Measurements from ENCODE around the gene LIPC. TPM values are rescaled to one million over a fixed set of nuclear protein-coding genes. Genes with fewer than 3 reads are reported as not detected.
A peak's percentile ranks its signal among the peaks of the same experiment; 100 is the strongest.

Gene LIPC
- 0.55 TPM in 1 of 2 replicates, not detected in the other for total RNA-seq (2014; rRNA removed; shearing (Covaris generic))

GRCh38 chr15:58431221-58432149 is at the start of gene LIPC:
LIPC (plus strand) TSS chr15:58431991; CDS start chr15:58432033, 42 bp downstream.
- no peak for DNase-seq (ENCODE audit: low spot score)

GRCh38 chr15:58383876-58384275 is 47.9 kb upstream of the LIPC start:
- no peak for DNase-seq (ENCODE audit: low spot score)

GRCh38 chr15:58384667-58385066 is 47.1 kb upstream of the LIPC start:
- no peak for DNase-seq (ENCODE audit: low spot score)

- no peak for DNase-seq (ENCODE audit: low spot score)
Measured at GRCh38 chr15:58386081-58386480, 45.7 kb upstream of the LIPC start.

- no peak for DNase-seq (ENCODE audit: low spot score)
Measured at GRCh38 chr15:58386641-58387040, 45.1 kb upstream of the LIPC start.

- peak; percentile 38 for DNase-seq (ENCODE audit: low spot score)
Measured at GRCh38 chr15:58387130-58387529, 44.7 kb upstream of the LIPC start.

GRCh38 chr15:58388211-58388610 is 43.6 kb upstream of the LIPC start:
- DNase-seq (ENCODE audit: low spot score): no peak

- DNase-seq (ENCODE audit: low spot score): no peak
Measured at GRCh38 chr15:58390118-58390517, 41.7 kb upstream of the LIPC start.

- no peak for DNase-seq (ENCODE audit: low spot score)
Measured at GRCh38 chr15:58390655-58391054, 41.1 kb upstream of the LIPC start.

- no peak for DNase-seq (ENCODE audit: low spot score)
Measured at GRCh38 chr15:58391088-58391487, 40.7 kb upstream of the LIPC start.

GRCh38 chr15:58392141-58392540 is 39.6 kb upstream of the LIPC start:
- no peak for DNase-seq (ENCODE audit: low spot score)

- no peak for DNase-seq (ENCODE audit: low spot score)
Measured at GRCh38 chr15:58392611-58393161, 39.1 kb upstream of the LIPC start.

GRCh38 chr15:58393241-58393662 is 38.5 kb upstream of the LIPC start:
- no peak for DNase-seq (ENCODE audit: low spot score)

- DNase-seq (ENCODE audit: low spot score): peak; percentile 35
Measured at GRCh38 chr15:58396181-58396580, 35.6 kb upstream of the LIPC start.

GRCh38 chr15:58398071-58398470 is 33.7 kb upstream of the LIPC start:
- DNase-seq (ENCODE audit: low spot score): no peak

GRCh38 chr15:58398643-58399042 is 33.1 kb upstream of the LIPC start:
- no peak for DNase-seq (ENCODE audit: low spot score)

GRCh38 chr15:58399739-58400138 is 32.1 kb upstream of the LIPC start:
- no peak for DNase-seq (ENCODE audit: low spot score)

- no peak for DNase-seq (ENCODE audit: low spot score)
Measured at GRCh38 chr15:58401276-58401675, 30.5 kb upstream of the LIPC start.

- no peak for DNase-seq (ENCODE audit: low spot score)
Measured at GRCh38 chr15:58401991-58402649, 29.7 kb upstream of the LIPC start.

GRCh38 chr15:58403581-58403980 is 28.2 kb upstream of the LIPC start:
- no peak for DNase-seq (ENCODE audit: low spot score)

- no peak for DNase-seq (ENCODE audit: low spot score)
Measured at GRCh38 chr15:58404020-58404419, 27.8 kb upstream of the LIPC start.

GRCh38 chr15:58404722-58405121 is 27.1 kb upstream of the LIPC start:
- DNase-seq (ENCODE audit: low spot score): no peak

- no peak for DNase-seq (ENCODE audit: low spot score)
Measured at GRCh38 chr15:58405865-58406264, 25.9 kb upstream of the LIPC start.
